Right lobe of liver (tissue), 6 donors: ENCODE results near the gene PAK4. TPM values are rescaled to one million over a fixed set of nuclear protein-coding genes. Genes with fewer than 3 reads are reported as not detected.
A peak's percentile ranks its signal among the peaks of the same experiment; 100 is the strongest.

Source experiments
- ATAC-seq, 4 donors: fragments of 200-7000 bp; cut with Tn5 transposase; one replicate each; pipeline ENCODE4 v1.9.1; 2020; ENCODE audit warnings: mild to moderate bottlenecking in 4 of 4, moderate library complexity in 4 of 4
- DNase-seq, 3 donors: peaks; one replicate each; pipeline ENCODE4 v3.0.0-alpha.2; 2020
- H3K27ac ChIP-seq, 3 donors: fragments of 200-600 bp; one replicate each; pipeline ENCODE4 v1.8.0; 2022
- H3K27me3 ChIP-seq, 2 donors: fragments of 200-600 bp; one replicate each; pipeline ENCODE4 v1.8.0; 2022
- H3K36me3 ChIP-seq, 4 donors: fragments of 200-600 bp; sonication (generic) in 1 of 4; one replicate each; pipeline versions ENCODE4 v1.5.1 to v1.8.0; 2017 to 2022; ENCODE audit warnings: control low read depth in 1 of 4
- H3K4me1 ChIP-seq, 4 donors: fragments of 200-600 bp; sonication (generic) in 1 of 4; one replicate each; pipeline versions ENCODE4 v1.5.1 to v1.8.0; 2017 to 2022; ENCODE audit warnings: control low read depth in 1 of 4
- H3K4me3 ChIP-seq, 3 donors: fragments of 200-600 bp; one replicate each; pipeline ENCODE4 v1.8.0; 2022
- H3K9me3 ChIP-seq, 4 donors: fragments of 200-600 bp; sonication (generic) in 1 of 4; one replicate each; pipeline versions ENCODE4 v1.5.1 to v1.8.0; 2017 to 2022; ENCODE audit warnings: control low read depth in 1 of 4
- CTCF ChIP-seq, 4 donors: fragments of 200-600 bp in 3 of 4; fragments of 450-650 bp in 1 of 4; IDR thresholded peaks; one replicate each; pipeline versions ENCODE4 v1.5.1 to v1.8.0; 2016 to 2022; ENCODE audit warnings: antibody characterized with exemption in 4 of 4, mild to moderate bottlenecking in 2 of 4
- POLR2A ChIP-seq: fragments of 450-650 bp; IDR thresholded peaks from one replicate; pipeline ENCODE4 v1.6.1; 2017; ENCODE audit warnings: antibody characterized with exemption, mild to moderate bottlenecking
- WGBS: methylation state at CpG from one replicate; pipeline ENCODE4 v1.1.6; 2018; ENCODE audit warnings: low coverage, low lambda C conversion rate; ENCODE audit not compliant: insufficient coverage; ENCODE audit errors: missing lambda C conversion rate; 5-methylcytosine and 5-hydroxymethylcytosine counted together
- intact Hi-C, 2 donors: fragments of 100-400 bp; cut with DNase I; formaldehyde crosslinking; loops; one replicate each; pipeline versions ENCODE4 v1.11.2 to v1.14.1; 2022
- total RNA-seq, 6 experiments: library from RNA; depleted of rRNA in 2 of 6; stranded (reverse); fragments of >200 nt in 2 of 6; fragmentation: NEBNext Ultra II Directional in 3 of 6; extraction: Animal tissue kit (Norgen Biotek cat#: 25700) in 3 of 6; gene quantifications; one replicate each; pipeline versions ENCODE4 v1.1.0 to v1.2.4, GENCODE V29; 2016 to 2023
- donor health status: DM: no; HTN: yes; CAD: no.
- donor health status: DM: no; HTN: no; CAD: no.
- donor health status: DM: no; HTN: no; CAD: no.
- donor health status: DM: no; HTN: yes; CAD: no.
- donor health status: DM: no; HTN: yes; CAD: no.

The PAK4 gene
- total RNA-seq, 6 experiments from 2014 or later, result 11.4 to 16.6 (median 14.7) TPM

GRCh38 chr19:39187552-39187943 lies 62.0 kb downstream of the PAK4 start:
- TF ChIP-seq CTCF (IDR thresholded peaks at IDR 0.05) (peak in 1 of 4 donors; percentile 2), POLR2A (no peak)
- DNase-seq, result no peak
- 23% methylated on average over 5 of the region's 8 CpGs for WGBS

GRCh38 chr19:39188960-39189359 lies 63.4 kb downstream of the PAK4 start:
- intact Hi-C loops, result loop anchor here (5.0 to 10.0 kb wide), 2 partner anchors 54 to 77 kb away; no protein-coding TSS in a partner anchor
- Histone ChIP-seq H3K9me3 (no peaks in the 10 kb centered on the region), H3K4me1 (no peaks in the 10 kb centered on the region), H3K36me3 (no peaks in the 10 kb centered on the region), H3K27ac (no peak overlapping the region), H3K4me3 (no peak overlapping the region), H3K27me3 (no peaks in the 10 kb centered on the region)
- 54% methylated on average over 6 of the region's 6 CpGs for WGBS
- ATAC-seq (no peak), DNase-seq (no peak)
- TF ChIP-seq CTCF (IDR thresholded peaks at IDR 0.05) (no peak), POLR2A (no peak)

More at GRCh38 chr19:39187552-39187943, 62.0 kb downstream of the PAK4 start:
- ATAC-seq, result peak in 3 of 4 donors; percentile 11 to 31 (median 22)
- intact Hi-C loops, result loop anchor here (5.0 to 10.0 kb wide), 2 partner anchors 53 to 75 kb away; no protein-coding TSS in a partner anchor
- Histone ChIP-seq H3K4me3 (no peak overlapping the region), H3K4me1 (no peaks in the 10 kb centered on the region), H3K9me3 (no peaks in the 10 kb centered on the region), H3K27ac (no peak overlapping the region), H3K36me3 (no peaks in the 10 kb centered on the region), H3K27me3 (no peaks in the 10 kb centered on the region)

GRCh38 chr19:39190768-39191167 lies 65.2 kb downstream of the PAK4 start:
- WGBS, result 56% methylated on average over 11 of the region's 11 CpGs
- Histone ChIP-seq H3K4me1 (no peaks in the 10 kb centered on the region), H3K27me3 (peaks cover 0 to 5% of the 10 kb centered on the region in 2 donors), H3K4me3 (no peak overlapping the region), H3K27ac (no peak overlapping the region), H3K9me3 (no peaks in the 10 kb centered on the region), H3K36me3 (no peaks in the 10 kb centered on the region)
- DNase-seq, result no peak
- TF ChIP-seq CTCF (IDR thresholded peaks at IDR 0.05) (no peak), POLR2A (no peak)
- intact Hi-C loops, result no loop called here
- no peak for ATAC-seq

GRCh38 chr19:39192846-39193245 lies 67.3 kb downstream of the PAK4 start:
- Histone ChIP-seq H3K9me3 (no peaks in the 10 kb centered on the region), H3K36me3 (no peaks in the 10 kb centered on the region), H3K4me3 (no peak overlapping the region), H3K4me1 (peaks cover 0 to 4% (median 0%) of the 10 kb centered on the region in 4 donors), H3K27ac (no peak overlapping the region), H3K27me3 (peaks cover 1 to 9% of the 10 kb centered on the region in 2 donors)
- intact Hi-C loops, result no loop called here
- DNase-seq, result no peak
- TF ChIP-seq POLR2A (no peak), CTCF (IDR thresholded peaks at IDR 0.05) (no peak)
- ATAC-seq, result no peak
- 83% methylated on average over 2 of the region's 2 CpGs for WGBS
